Measurements from ENCODE around the gene TMED10. TPM values are rescaled to one million over a fixed set of nuclear protein-coding genes. Genes with fewer than 3 reads are reported as not detected.

TMED10 gene
- total and polyA plus RNA-seq, 2 of the 13 experiments (the other 11 are each of a cell fraction or from before 2014, with no cell fraction given), result 311 to 377 TPM

DNA sequence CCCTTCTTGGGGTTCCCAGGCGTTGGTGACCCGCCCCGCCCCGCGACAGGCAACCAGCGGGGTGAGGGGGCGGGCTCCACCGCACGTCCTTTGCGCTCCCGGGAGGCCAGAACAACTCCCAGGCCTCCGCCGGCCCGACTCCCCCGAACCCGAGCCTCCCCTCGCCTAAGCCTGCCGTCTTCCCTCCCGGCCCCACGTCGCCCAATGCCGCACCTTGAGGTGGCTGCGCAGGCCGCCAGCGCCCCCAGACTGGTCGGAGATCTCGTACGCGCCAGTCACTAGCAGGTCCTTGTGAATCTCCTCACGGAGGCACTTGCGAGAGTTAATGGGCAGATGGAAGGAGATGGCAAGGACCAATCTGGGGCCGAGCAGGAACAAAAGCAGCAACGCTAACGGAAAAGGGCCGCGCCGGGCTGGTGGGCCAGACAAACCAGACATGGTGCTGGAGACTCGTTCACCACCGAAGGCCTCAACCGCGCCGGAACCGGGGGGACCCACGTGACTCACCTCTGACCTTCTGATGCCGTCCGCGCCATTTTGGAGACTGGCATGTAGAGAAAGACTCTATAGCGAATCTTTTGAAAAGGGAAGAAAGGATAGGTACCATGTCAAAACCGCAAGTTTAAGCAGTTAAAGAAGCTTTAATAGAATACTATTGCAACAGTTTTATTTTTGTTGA is at the start of gene TMED10 (continued):
- TF ChIP-seq ZNF441 (CRISPR knock-in tag; IDR thresholded peaks at IDR 0.05; ENCODE audit: borderline replicate concordance) (peak; percentile 47; the same call in 1 of the 2 replicates), ZNF563 (CRISPR knock-in tag; IDR thresholded peaks at IDR 0.05) (peak; percentile 73), DMAP1 (CRISPR knock-in tag; IDR thresholded peaks at IDR 0.05) (peak; percentile 98), ZBTB40 (IDR thresholded peaks at IDR 0.05) (peak; percentile 40; the same call in 1 of the 2 replicates), ZBTB40 (CRISPR knock-in tag; IDR thresholded peaks at IDR 0.05) (peak; percentile 85), SMC3 (IDR thresholded peaks at IDR 0.05; ENCODE audit: low read length) (no peak), TEAD2 (CRISPR knock-in tag; IDR thresholded peaks at IDR 0.05) (no peak), ZNF446 (CRISPR knock-in tag; IDR thresholded peaks at IDR 0.05) (0 out of 2 replicates have a peak, but pooled peaks have one; percentile 20), ZNF383 (CRISPR knock-in tag; IDR thresholded peaks at IDR 0.05; ENCODE audit: borderline replicate concordance) (no peak), SP5 (CRISPR knock-in tag; IDR thresholded peaks at IDR 0.05; ENCODE audit: borderline replicate concordance, low read depth) (peak; percentile 63; the same call in 1 of the 2 replicates), KDM5B (CRISPR knock-in tag; IDR thresholded peaks at IDR 0.05; ENCODE audit: borderline replicate concordance) (peak; percentile 84; the same call in 1 of the 2 replicates), ZMYM3 (CRISPR knock-in tag; IDR thresholded peaks at IDR 0.05) (no peak; the same call in none of the 2 replicates), SAFB2 (CRISPR knock-in tag; IDR thresholded peaks at IDR 0.05; ENCODE audit: borderline replicate concordance, low read depth) (peak; percentile 77), ZNF567 (CRISPR knock-in tag; IDR thresholded peaks at IDR 0.05; ENCODE audit: borderline replicate concordance) (0 out of 2 replicates have a peak, but pooled peaks have one; percentile 74)
- TF ChIP-seq, protein P1, sequence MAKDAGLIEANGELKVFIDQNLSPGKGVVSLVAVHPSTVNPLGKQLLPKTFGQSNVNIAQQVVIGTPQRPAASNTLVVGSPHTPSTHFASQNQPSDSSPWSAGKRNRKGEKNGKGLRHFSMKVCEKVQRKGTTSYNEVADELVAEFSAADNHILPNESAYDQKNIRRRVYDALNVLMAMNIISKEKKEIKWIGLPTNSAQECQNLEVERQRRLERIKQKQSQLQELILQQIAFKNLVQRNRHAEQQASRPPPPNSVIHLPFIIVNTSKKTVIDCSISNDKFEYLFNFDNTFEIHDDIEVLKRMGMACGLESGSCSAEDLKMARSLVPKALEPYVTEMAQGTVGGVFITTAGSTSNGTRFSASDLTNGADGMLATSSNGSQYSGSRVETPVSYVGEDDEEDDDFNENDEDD (CRISPR knock-in tag; IDR thresholded peaks at IDR 0.05; ENCODE audit: borderline replicate concordance), result no peak
